ENCODE measurements around the gene HTR6.

DNA sequence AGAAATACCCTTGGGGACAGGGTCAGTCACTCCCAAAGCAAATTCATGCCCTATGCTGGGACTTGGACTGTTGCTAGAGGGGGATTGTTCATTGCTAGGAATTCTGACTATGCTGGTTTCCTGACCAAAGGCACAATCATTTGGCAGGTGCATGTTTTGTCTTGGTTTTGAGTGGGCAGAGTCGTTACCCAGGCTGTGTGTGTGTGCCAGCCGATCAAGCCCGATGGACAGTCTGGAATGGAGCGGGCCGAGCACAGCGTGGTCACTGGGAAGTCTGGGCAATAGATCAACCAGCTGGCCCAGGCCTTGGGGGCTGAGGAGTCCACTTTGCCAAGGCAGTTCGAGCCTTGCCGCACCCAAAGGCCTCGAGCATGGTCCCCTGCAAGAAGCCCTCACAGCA, 60.9 kb downstream of the HTR6 start:
- TF ChIP-seq EZH2 (IDR thresholded peaks at IDR 0.05; ENCODE audit: insufficient read depth, poor library complexity, severe bottlenecking) (no peak), EZH2phosphoT487 (IDR thresholded peaks at IDR 0.05; ENCODE audit: insufficient read depth, low read depth) (no peak)
